ENCODE measurements around the gene COL1A1.

- TF ChIP-seq, protein P1, sequence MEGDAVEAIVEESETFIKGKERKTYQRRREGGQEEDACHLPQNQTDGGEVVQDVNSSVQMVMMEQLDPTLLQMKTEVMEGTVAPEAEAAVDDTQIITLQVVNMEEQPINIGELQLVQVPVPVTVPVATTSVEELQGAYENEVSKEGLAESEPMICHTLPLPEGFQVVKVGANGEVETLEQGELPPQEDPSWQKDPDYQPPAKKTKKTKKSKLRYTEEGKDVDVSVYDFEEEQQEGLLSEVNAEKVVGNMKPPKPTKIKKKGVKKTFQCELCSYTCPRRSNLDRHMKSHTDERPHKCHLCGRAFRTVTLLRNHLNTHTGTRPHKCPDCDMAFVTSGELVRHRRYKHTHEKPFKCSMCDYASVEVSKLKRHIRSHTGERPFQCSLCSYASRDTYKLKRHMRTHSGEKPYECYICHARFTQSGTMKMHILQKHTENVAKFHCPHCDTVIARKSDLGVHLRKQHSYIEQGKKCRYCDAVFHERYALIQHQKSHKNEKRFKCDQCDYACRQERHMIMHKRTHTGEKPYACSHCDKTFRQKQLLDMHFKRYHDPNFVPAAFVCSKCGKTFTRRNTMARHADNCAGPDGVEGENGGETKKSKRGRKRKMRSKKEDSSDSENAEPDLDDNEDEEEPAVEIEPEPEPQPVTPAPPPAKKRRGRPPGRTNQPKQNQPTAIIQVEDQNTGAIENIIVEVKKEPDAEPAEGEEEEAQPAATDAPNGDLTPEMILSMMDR (IDR thresholded peaks at IDR 0.05; ENCODE audit: insufficient read depth, low read length), result peak; percentile 21
- TF ChIP-seq, protein P2, sequence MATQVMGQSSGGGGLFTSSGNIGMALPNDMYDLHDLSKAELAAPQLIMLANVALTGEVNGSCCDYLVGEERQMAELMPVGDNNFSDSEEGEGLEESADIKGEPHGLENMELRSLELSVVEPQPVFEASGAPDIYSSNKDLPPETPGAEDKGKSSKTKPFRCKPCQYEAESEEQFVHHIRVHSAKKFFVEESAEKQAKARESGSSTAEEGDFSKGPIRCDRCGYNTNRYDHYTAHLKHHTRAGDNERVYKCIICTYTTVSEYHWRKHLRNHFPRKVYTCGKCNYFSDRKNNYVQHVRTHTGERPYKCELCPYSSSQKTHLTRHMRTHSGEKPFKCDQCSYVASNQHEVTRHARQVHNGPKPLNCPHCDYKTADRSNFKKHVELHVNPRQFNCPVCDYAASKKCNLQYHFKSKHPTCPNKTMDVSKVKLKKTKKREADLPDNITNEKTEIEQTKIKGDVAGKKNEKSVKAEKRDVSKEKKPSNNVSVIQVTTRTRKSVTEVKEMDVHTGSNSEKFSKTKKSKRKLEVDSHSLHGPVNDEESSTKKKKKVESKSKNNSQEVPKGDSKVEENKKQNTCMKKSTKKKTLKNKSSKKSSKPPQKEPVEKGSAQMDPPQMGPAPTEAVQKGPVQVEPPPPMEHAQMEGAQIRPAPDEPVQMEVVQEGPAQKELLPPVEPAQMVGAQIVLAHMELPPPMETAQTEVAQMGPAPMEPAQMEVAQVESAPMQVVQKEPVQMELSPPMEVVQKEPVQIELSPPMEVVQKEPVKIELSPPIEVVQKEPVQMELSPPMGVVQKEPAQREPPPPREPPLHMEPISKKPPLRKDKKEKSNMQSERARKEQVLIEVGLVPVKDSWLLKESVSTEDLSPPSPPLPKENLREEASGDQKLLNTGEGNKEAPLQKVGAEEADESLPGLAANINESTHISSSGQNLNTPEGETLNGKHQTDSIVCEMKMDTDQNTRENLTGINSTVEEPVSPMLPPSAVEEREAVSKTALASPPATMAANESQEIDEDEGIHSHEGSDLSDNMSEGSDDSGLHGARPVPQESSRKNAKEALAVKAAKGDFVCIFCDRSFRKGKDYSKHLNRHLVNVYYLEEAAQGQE (IDR thresholded peaks at IDR 0.05; ENCODE audit: insufficient replicate concordance, low read depth), result no peak
These were observed 32.2 kb downstream of the COL1A1 start for GRCh38 chr17:50169121-50169764.

Data from HL-60 (cell line).